Measurements from ENCODE around the gene DAZAP2. TPM values are rescaled to one million over a fixed set of nuclear protein-coding genes. Genes with fewer than 3 reads are reported as not detected.

DAZAP2 gene
- total and polyA plus RNA-seq, 9 of the 15 experiments (the other 6 are each of a cell fraction or from before 2014, with no cell fraction given): 116 to 668 (median 227) TPM

DNA sequence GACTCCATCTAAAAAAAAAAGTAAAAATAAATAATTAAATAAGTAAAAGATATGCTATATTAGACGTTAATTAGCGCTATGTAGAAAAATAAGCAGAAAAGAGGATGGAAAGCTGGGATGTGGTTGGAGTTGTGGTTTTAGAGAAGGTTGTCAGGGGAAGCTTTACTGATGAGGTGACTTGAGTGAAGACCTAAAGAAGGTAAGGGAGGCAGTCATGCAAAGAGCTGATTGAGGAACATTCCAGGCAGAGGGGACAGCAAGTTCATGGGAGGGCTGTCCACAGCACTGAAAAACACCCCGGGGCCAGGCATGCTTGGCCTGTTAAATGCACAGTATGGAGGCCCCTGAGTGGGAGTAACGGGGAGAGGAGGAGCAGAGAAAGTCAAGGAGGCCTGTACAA is 15.9 kb downstream of the DAZAP2 start (continued):
- TF ChIP-seq CBFB (CRISPR knock-in tag; IDR thresholded peaks at IDR 0.05) (no peak), CREBBP (IDR thresholded peaks at IDR 0.05; ENCODE audit: low read depth, low read length) (no peak), ZNF354B (CRISPR knock-in tag; IDR thresholded peaks at IDR 0.05) (no peak), ETS2 (tag; IDR thresholded peaks at IDR 0.05; ENCODE audit: borderline replicate concordance, poor library complexity, severe bottlenecking) (no peak), CBX1 (IDR thresholded peaks at IDR 0.05; ENCODE audit: low read depth) (no peak)
- TF ChIP-seq, protein P1, sequence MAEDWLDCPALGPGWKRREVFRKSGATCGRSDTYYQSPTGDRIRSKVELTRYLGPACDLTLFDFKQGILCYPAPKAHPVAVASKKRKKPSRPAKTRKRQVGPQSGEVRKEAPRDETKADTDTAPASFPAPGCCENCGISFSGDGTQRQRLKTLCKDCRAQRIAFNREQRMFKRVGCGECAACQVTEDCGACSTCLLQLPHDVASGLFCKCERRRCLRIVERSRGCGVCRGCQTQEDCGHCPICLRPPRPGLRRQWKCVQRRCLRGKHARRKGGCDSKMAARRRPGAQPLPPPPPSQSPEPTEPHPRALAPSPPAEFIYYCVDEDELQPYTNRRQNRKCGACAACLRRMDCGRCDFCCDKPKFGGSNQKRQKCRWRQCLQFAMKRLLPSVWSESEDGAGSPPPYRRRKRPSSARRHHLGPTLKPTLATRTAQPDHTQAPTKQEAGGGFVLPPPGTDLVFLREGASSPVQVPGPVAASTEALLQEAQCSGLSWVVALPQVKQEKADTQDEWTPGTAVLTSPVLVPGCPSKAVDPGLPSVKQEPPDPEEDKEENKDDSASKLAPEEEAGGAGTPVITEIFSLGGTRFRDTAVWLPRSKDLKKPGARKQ (CRISPR knock-in tag; IDR thresholded peaks at IDR 0.05): no peak
- TF ChIP-seq, protein P2, sequence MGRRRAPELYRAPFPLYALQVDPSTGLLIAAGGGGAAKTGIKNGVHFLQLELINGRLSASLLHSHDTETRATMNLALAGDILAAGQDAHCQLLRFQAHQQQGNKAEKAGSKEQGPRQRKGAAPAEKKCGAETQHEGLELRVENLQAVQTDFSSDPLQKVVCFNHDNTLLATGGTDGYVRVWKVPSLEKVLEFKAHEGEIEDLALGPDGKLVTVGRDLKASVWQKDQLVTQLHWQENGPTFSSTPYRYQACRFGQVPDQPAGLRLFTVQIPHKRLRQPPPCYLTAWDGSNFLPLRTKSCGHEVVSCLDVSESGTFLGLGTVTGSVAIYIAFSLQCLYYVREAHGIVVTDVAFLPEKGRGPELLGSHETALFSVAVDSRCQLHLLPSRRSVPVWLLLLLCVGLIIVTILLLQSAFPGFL (CRISPR knock-in tag; IDR thresholded peaks at IDR 0.05): no peak
- TF ChIP-seq, protein P3, sequence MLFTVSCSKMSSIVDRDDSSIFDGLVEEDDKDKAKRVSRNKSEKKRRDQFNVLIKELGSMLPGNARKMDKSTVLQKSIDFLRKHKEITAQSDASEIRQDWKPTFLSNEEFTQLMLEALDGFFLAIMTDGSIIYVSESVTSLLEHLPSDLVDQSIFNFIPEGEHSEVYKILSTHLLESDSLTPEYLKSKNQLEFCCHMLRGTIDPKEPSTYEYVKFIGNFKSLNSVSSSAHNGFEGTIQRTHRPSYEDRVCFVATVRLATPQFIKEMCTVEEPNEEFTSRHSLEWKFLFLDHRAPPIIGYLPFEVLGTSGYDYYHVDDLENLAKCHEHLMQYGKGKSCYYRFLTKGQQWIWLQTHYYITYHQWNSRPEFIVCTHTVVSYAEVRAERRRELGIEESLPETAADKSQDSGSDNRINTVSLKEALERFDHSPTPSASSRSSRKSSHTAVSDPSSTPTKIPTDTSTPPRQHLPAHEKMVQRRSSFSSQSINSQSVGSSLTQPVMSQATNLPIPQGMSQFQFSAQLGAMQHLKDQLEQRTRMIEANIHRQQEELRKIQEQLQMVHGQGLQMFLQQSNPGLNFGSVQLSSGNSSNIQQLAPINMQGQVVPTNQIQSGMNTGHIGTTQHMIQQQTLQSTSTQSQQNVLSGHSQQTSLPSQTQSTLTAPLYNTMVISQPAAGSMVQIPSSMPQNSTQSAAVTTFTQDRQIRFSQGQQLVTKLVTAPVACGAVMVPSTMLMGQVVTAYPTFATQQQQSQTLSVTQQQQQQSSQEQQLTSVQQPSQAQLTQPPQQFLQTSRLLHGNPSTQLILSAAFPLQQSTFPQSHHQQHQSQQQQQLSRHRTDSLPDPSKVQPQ (CRISPR knock-in tag; IDR thresholded peaks at IDR 0.05; ENCODE audit: borderline replicate concordance): no peak

Data from K562 (cell line).